Peyer's patch (tissue), 4 donors: Measurements from ENCODE around the gene CDC14A.

ENCODE experiments used
- POLR2A ChIP-seq, 2 donors: fragments of 450-650 bp; IDR thresholded peaks; one replicate each; pipeline ENCODE4 v1.5.1; 2017; ENCODE audit warnings: antibody characterized with exemption in 2 of 2, mild to moderate bottlenecking in 2 of 2, moderate library complexity in 2 of 2
- TF ChIP-seq, protein P1 (sequence below), 6 experiments: fragments of 450-650 bp in 4 of 6; fragments of 200-600 bp in 2 of 6; sonication (generic) in 1 of 6; IDR thresholded peaks; one replicate each; pipeline ENCODE4 v1.5.1; 2017 to 2019; ENCODE audit warnings: antibody characterized with exemption in 6 of 6, mild to moderate bottlenecking in 3 of 6, moderate library complexity in 1 of 6

- TF ChIP-seq, protein P1, sequence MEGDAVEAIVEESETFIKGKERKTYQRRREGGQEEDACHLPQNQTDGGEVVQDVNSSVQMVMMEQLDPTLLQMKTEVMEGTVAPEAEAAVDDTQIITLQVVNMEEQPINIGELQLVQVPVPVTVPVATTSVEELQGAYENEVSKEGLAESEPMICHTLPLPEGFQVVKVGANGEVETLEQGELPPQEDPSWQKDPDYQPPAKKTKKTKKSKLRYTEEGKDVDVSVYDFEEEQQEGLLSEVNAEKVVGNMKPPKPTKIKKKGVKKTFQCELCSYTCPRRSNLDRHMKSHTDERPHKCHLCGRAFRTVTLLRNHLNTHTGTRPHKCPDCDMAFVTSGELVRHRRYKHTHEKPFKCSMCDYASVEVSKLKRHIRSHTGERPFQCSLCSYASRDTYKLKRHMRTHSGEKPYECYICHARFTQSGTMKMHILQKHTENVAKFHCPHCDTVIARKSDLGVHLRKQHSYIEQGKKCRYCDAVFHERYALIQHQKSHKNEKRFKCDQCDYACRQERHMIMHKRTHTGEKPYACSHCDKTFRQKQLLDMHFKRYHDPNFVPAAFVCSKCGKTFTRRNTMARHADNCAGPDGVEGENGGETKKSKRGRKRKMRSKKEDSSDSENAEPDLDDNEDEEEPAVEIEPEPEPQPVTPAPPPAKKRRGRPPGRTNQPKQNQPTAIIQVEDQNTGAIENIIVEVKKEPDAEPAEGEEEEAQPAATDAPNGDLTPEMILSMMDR (IDR thresholded peaks at IDR 0.05) = peak; percentile 14 to 58 (median 48)
- TF ChIP-seq POLR2A (IDR thresholded peaks at IDR 0.05) = no peak
These were observed 111.6 kb downstream of the CDC14A start for GRCh38 chr1:100463791-100464424.
